GM12878 (cell line): ENCODE results near the gene NDUFA12. TPM values are rescaled to one million over a fixed set of nuclear protein-coding genes. Genes with fewer than 3 reads are reported as not detected.
A peak's percentile ranks its signal among the peaks of the same experiment; 100 is the strongest.
"Not testable (repeated sequence)": the region's sequence is repeated elsewhere in the genome, so short reads cannot be mapped to it uniquely, and the experiment has no call there.

Experiments used
- ATAC-seq: fragments of 200-7000 bp; cut with Tn5 transposase; 3 replicates; pipeline ENCODE4 v1.9.1; 2020; ENCODE audit warnings: mild to moderate bottlenecking, moderate library complexity
- BruUV-seq: library from RNA; stranded (reverse); fragments of 400-500 nt; replicated peaks from 2 replicates; lab custom pipeline; 2021; lab: Mats Ljungman, UMichigan
- CTCF ChIA-PET: fragments of 300-600 bp; sonication (Branson Sonifier 250); formaldehyde crosslinking; extraction: SDS; loops from one replicate; lab custom pipeline; 2021; ENCODE audit warnings: inconsistent platforms; lab: Yijun Ruan, JAX
- POLR2A ChIA-PET: fragments of 350-600 bp; formaldehyde crosslinking; extraction: SDS; loops from one replicate; lab custom pipeline; 2021; ENCODE audit warnings: inconsistent platforms; lab: Charles Lee
- RAD21 ChIA-PET: fragments of 300-600 bp; sonication (Branson Sonifier 250); formaldehyde crosslinking; loops from one replicate; lab custom pipeline; 2023; ENCODE audit warnings: antibody characterized with exemption; ENCODE audit not compliant: unreplicated experiment; lab: Charles Lee
- SMC1A ChIA-PET: fragments of 300-600 bp; sonication (Branson Sonifier 250); formaldehyde crosslinking; loops from one replicate; lab custom pipeline; 2023; ENCODE audit not compliant: unreplicated experiment, uncharacterized antibody; lab: Charles Lee
- DNase-seq: peaks from one replicate; pipeline ENCODE4 v3.0.0-alpha.2; 2011; ENCODE audit warnings: low read depth, low spot score
- FAIRE-seq: peaks from 3 replicates; lab custom pipeline; 2011; peaks lifted over from hg19 to GRCh38; lab: Jason Lieb, UNC
- H2AFZ ChIP-seq: 2 replicates; pipeline ENCODE4 v1.6.0; 2011; ENCODE audit warnings: low read depth, low read length, control low read depth; ENCODE audit not compliant: control insufficient read depth
- H3K27ac ChIP-seq: 2 replicates; pipeline ENCODE4 v1.5.1; 2011; ENCODE audit warnings: control low read depth; ENCODE audit not compliant: control insufficient read depth, insufficient read depth
- H3K27me3 ChIP-seq, 2 experiments: replicated peaks in 1 of 2; 2 replicates each; pipeline versions ENCODE4 v1.6.0 to v1.6.1; 2011; ENCODE audit warnings: low read length in 1 of 2; ENCODE audit not compliant: control insufficient read depth in 2 of 2, insufficient read depth in 2 of 2
- H3K36me3 ChIP-seq, 2 experiments: 2 replicates each; pipeline ENCODE4 v1.5.1; 2011; ENCODE audit warnings: low read length in 1 of 2; ENCODE audit not compliant: control insufficient read depth in 2 of 2, insufficient read depth in 2 of 2
- H3K4me1 ChIP-seq: 2 replicates; pipeline ENCODE4 v1.6.1; 2011; ENCODE audit warnings: mild to moderate bottlenecking, low read length, moderate library complexity, mixed read lengths; ENCODE audit not compliant: control insufficient read depth, insufficient read depth
- H3K4me2 ChIP-seq: 2 replicates; pipeline ENCODE4 v1.6.0; 2011; ENCODE audit warnings: control low read depth; ENCODE audit not compliant: control insufficient read depth, insufficient read depth
- H3K4me3 ChIP-seq: fragments of 200-600 bp; sonication (generic); 2 replicates; pipeline ENCODE4 v1.5.1; 2016
- H3K79me2 ChIP-seq: 2 replicates; pipeline ENCODE4 v1.6.0; 2011; ENCODE audit warnings: low read length; ENCODE audit not compliant: control insufficient read depth, insufficient read depth
- H3K9ac ChIP-seq: 2 replicates; pipeline ENCODE4 v1.8.0; 2011; ENCODE audit warnings: low read length, control low read depth, mixed read lengths; ENCODE audit not compliant: control insufficient read depth, insufficient read depth
- H3K9me3 ChIP-seq: replicated peaks from 3 replicates; pipeline ENCODE4 v1.5.1; 2011; ENCODE audit warnings: mild to moderate bottlenecking, low read length; ENCODE audit not compliant: control insufficient read depth, insufficient read depth
- H4K20me1 ChIP-seq: 2 replicates; pipeline ENCODE4 v1.6.0; 2011; ENCODE audit not compliant: control insufficient read depth, insufficient read depth
- BRCA1 ChIP-seq: IDR thresholded peaks from 2 replicates; pipeline ENCODE4 v1.6.1; 2011; ENCODE audit warnings: low read depth, low read length, improper control_type of control experiment
- RUNX3 ChIP-seq: IDR thresholded peaks from 2 replicates; pipeline ENCODE4 v1.6.1; 2012; ENCODE audit warnings: low read length, inconsistent platforms
- ZSCAN29 ChIP-seq: fragments of 450-650 bp; IDR thresholded peaks from 2 replicates; pipeline ENCODE4 v1.6.1; 2017; ENCODE audit warnings: mild to moderate bottlenecking, moderate library complexity
- WGBS: methylation state at CpG from one replicate; pipeline ENCODE4 v1.1.6; 2016; ENCODE audit warnings: low lambda C conversion rate; ENCODE audit not compliant: insufficient replicate concordance, insufficient coverage; ENCODE audit errors: missing lambda C conversion rate; 5-methylcytosine and 5-hydroxymethylcytosine counted together
- in situ Hi-C: fragments of 300-500 bp; cut with MboI; formaldehyde crosslinking; loops from 9 replicates; pipeline ENCODE4 v1.14.3; 2018; ENCODE audit warnings: mixed read lengths
- intact Hi-C: fragments of 100-400 bp; cut with micrococcal nuclease; formaldehyde crosslinking; loops from one replicate; pipeline ENCODE4 v1.14.2; 2022; ENCODE audit not compliant: unreplicated experiment
- polyA plus RNA-seq, 11 experiments: library from polyadenylated mRNA; depleted of rRNA in 4 of 11; unstranded in 6 of 11; stranded (reverse) in 5 of 11; fragments of >200 nt; fragmentation: Nextera tagmentation in 4 of 11; fragmentation: Illumina TruSeq in 1 of 11; extraction: Ambion mirVana in 4 of 11; extraction: Trizol in 1 of 11; gene quantifications; 1 replicate in 1 of 11; 2 replicates in 10 of 11; pipeline versions ENCODE4 v1.2.1 to v1.2.3, GENCODE V29; 2011 to 2016; ENCODE audit warnings: inconsistent platforms in 2 of 11, missing spikeins in 2 of 11, low read depth in 1 of 11
- total RNA-seq, 4 experiments: library from RNA; depleted of rRNA in 3 of 4; stranded (reverse); fragments of >200 nt in 3 of 4; fragmentation: Illumina TruSeq in 1 of 4; extraction: Trizol in 1 of 4; gene quantifications; 2 replicates each; pipeline versions ENCODE4 v1.2.1 to v1.2.3, GENCODE V29; 2013 to 2021

Gene NDUFA12
- total and polyA plus RNA-seq, 10 of the 15 experiments (the other 5 are each of a cell fraction or from before 2014, with no cell fraction given): 141 to 1,021 (median 295) TPM

GRCh38 chr12:94994312-94994711, 9.2 kb downstream of the NDUFA12 start:
- no peak for FAIRE-seq
- no peak overlapping the region for H3K4me3 ChIP-seq
- no peak overlapping the region for H2AFZ ChIP-seq
- 21% methylated on average over 2 of the region's 2 CpGs for WGBS
- H3K36me3 ChIP-seq: peaks cover 2 to 9% of the 10 kb centered on the region in 2 experiments; a peak in 3 of 4 replicates
- ATAC-seq: peak; percentile 23; the same call in 2 of the 3 replicates
- intact Hi-C loops (no loop called here), in situ Hi-C loops (no loop called here)
- no peaks in the 10 kb centered on the region; the same call in none of the 2 replicates for H3K4me1 ChIP-seq
- no peak for DNase-seq
- no peak overlapping the region for H3K27ac ChIP-seq
- ChIA-PET CTCF (interaction anchor here (0.6 kb wide), 1 partner anchor 9 kb away, joined by 3 read pairs; the partner anchor contains the start of gene NDUFA12), POLR2A (no interaction called here), RAD21 (interaction anchor here (1.0 kb wide), 1 partner anchor 8 kb away, joined by 3 read pairs; no protein-coding TSS in a partner anchor), SMC1A (interaction anchor here (0.8 to 1.6 kb wide), 3 partner anchors 10 to 55 kb away, joined by 3 read pairs; no protein-coding TSS in a partner anchor)
- H4K20me1 ChIP-seq: no peaks in the 10 kb centered on the region
- no peaks in the 10 kb centered on the region for H3K9me3 ChIP-seq
- no peaks in the 10 kb centered on the region for H3K27me3 ChIP-seq
- no peak for TF ChIP-seq BRCA1
- TF ChIP-seq ZSCAN29: no peak
- TF ChIP-seq RUNX3: peak; percentile 49
- BruUV-seq: no TSS peak
- H3K79me2 ChIP-seq: peaks cover 24% of the 10 kb centered on the region
- no peak overlapping the region for H3K9ac ChIP-seq
- H3K4me2 ChIP-seq: no peak overlapping the region

GRCh38 chr12:94993855-94994254, 9.6 kb downstream of the NDUFA12 start:
- H3K4me2 ChIP-seq, H3K27me3 ChIP-seq, H3K27ac ChIP-seq, H3K4me3 ChIP-seq, in situ Hi-C loops, DNase-seq, FAIRE-seq, intact Hi-C loops, POLR2A ChIA-PET, H3K9ac ChIP-seq, ATAC-seq, BruUV-seq, H2AFZ ChIP-seq, H4K20me1 ChIP-seq, H3K4me1 ChIP-seq, H3K9me3 ChIP-seq: not testable (repeated sequence)
- ChIA-PET SMC1A (interaction anchor here (0.8 to 1.6 kb wide), 3 partner anchors 10 to 54 kb away, joined by 3 read pairs; no protein-coding TSS in a partner anchor), RAD21 (interaction anchor here (1.0 kb wide), 1 partner anchor 8 kb away, joined by 3 read pairs; no protein-coding TSS in a partner anchor), CTCF (interaction anchor here (0.6 kb wide), 1 partner anchor 10 kb away, joined by 3 read pairs; the partner anchor contains the start of gene NDUFA12)
- peaks cover 21% of the 10 kb centered on the region for H3K79me2 ChIP-seq
- WGBS: 84% methylated on average over 3 of the region's 3 CpGs
- peaks cover 2 to 13% of the 10 kb centered on the region in 2 experiments; a peak in 3 of 4 replicates for H3K36me3 ChIP-seq
